GM18517 (cell line): ENCODE data around the gene ZNF619.
"Not testable (repeated sequence)": the region's sequence is repeated elsewhere in the genome, so short reads cannot be mapped to it uniquely, and the experiment has no call there.

Experiments
- ATAC-seq: cut with Tn5 transposase; IDR thresholded peaks from one replicate; pipeline ENCODE4 v1.9.1; 2021; ENCODE audit warnings: mild to moderate bottlenecking, moderate library complexity; ENCODE audit not compliant: unreplicated experiment

ZNF619 gene

GRCh38 chr3:40476478-40477470 lies at the start of gene ZNF619:
TSS of gene ZNF619 (plus strand) at chr3:40477122. CDS start at chr3:40477980, 858 bp downstream.
- peak; percentile 71 for ATAC-seq

GRCh38 chr3:40432793-40433192 lies 44.1 kb upstream of the ZNF619 start:
- no peak for ATAC-seq

- no peak for ATAC-seq
These were observed 39.0 kb upstream of the ZNF619 start for GRCh38 chr3:40437889-40438288.

GRCh38 chr3:40445062-40445461 lies 31.9 kb upstream of the ZNF619 start:
- no peak for ATAC-seq

GRCh38 chr3:40445880-40446279 lies 31.0 kb upstream of the ZNF619 start:
- ATAC-seq, result no peak

- no peak for ATAC-seq
These were observed 26.5 kb upstream of the ZNF619 start for GRCh38 chr3:40450438-40450837.

- ATAC-seq, result no peak
These were observed 25.4 kb upstream of the ZNF619 start for GRCh38 chr3:40451551-40451950.

- ATAC-seq, result no peak
These were observed 24.9 kb upstream of the ZNF619 start for GRCh38 chr3:40452057-40452456.

- no peak for ATAC-seq
These were observed 24.4 kb upstream of the ZNF619 start for GRCh38 chr3:40452562-40452875.

- peak; percentile 95 for ATAC-seq
These were observed 23.8 kb upstream of the ZNF619 start for GRCh38 chr3:40452876-40453730.

GRCh38 chr3:40453933-40454332 lies 23.0 kb upstream of the ZNF619 start:
- ATAC-seq, result no peak

GRCh38 chr3:40455328-40455727 lies 21.6 kb upstream of the ZNF619 start:
- ATAC-seq, result no peak

- no peak for ATAC-seq
These were observed 20.5 kb upstream of the ZNF619 start for GRCh38 chr3:40456279-40456939.

- peak; percentile 61 for ATAC-seq
These were observed 19.7 kb upstream of the ZNF619 start, which contains the start of gene RPL14 for GRCh38 chr3:40456940-40457823. TSS of gene RPL14 (plus strand) at chr3:40457339. CDS start at chr3:40457472, 133 bp downstream.

GRCh38 chr3:40458473-40458872 lies 18.4 kb upstream of the ZNF619 start:
- no peak for ATAC-seq

GRCh38 chr3:40460481-40460880 lies 16.4 kb upstream of the ZNF619 start:
- ATAC-seq, result not testable (repeated sequence)

- no peak for ATAC-seq
These were observed 15.8 kb upstream of the ZNF619 start for GRCh38 chr3:40461161-40461560.

- ATAC-seq, result not testable (repeated sequence)
These were observed 14.1 kb upstream of the ZNF619 start for GRCh38 chr3:40462838-40463237.

GRCh38 chr3:40463579-40463978 lies 13.3 kb upstream of the ZNF619 start:
- no peak for ATAC-seq
